HepG2 (cell line): ENCODE results near the gene CEBPE. TPM values are rescaled to one million over a fixed set of nuclear protein-coding genes. Genes with fewer than 3 reads are reported as not detected.

ENCODE experiments used
- GPN1 ChIP-seq: sonication (generic); formaldehyde crosslinking; IDR thresholded peaks from 2 replicates; pipeline ENCODE4 v1.5.1; 2020; ENCODE audit warnings: missing genetic modification reagents, borderline replicate concordance
- SOX13 ChIP-seq, 3 experiments: fragments of 450-650 bp in 1 of 3; sonication (generic) in 1 of 3; formaldehyde crosslinking in 1 of 3; IDR thresholded peaks in 2 of 3; conservative IDR thresholded peaks in 1 of 3; 2 replicates each; pipeline versions ENCODE4 v1.5.0 to v1.6.1; 2016 to 2020; ENCODE audit warnings: antibody characterized with exemption in 1 of 3, mild to moderate bottlenecking in 1 of 3, missing compliant biosample characterization in 1 of 3, missing genetic modification reagents in 1 of 3, moderate library complexity in 1 of 3
- SP140L ChIP-seq: sonication (generic); formaldehyde crosslinking; IDR thresholded peaks from 2 replicates; pipeline ENCODE4 v1.4.0; 2020; ENCODE audit warnings: missing genetic modification reagents, borderline replicate concordance
- TBP ChIP-seq: sonication (generic); formaldehyde crosslinking; IDR thresholded peaks from 2 replicates; pipeline ENCODE4 v1.5.0; 2020; ENCODE audit warnings: missing genetic modification reagents
- ZBTB10 ChIP-seq: sonication (generic); formaldehyde crosslinking; IDR thresholded peaks from 2 replicates; pipeline ENCODE4 v1.4.0; 2020; ENCODE audit warnings: missing genetic modification reagents, borderline replicate concordance
- ZBTB14 ChIP-seq: sonication (generic); formaldehyde crosslinking; IDR thresholded peaks from 2 replicates; pipeline ENCODE4 v1.4.0; 2020; ENCODE audit warnings: missing genetic modification reagents
- ZBTB49 ChIP-seq: sonication (generic); formaldehyde crosslinking; IDR thresholded peaks from 2 replicates; pipeline ENCODE4 v1.4.0; 2020; ENCODE audit warnings: missing genetic modification reagents, borderline replicate concordance
- ZNF7 ChIP-seq: IDR thresholded peaks from 2 replicates; pipeline ENCODE4 v1.6.1; 2016; ENCODE audit warnings: missing biosample characterization, missing genetic modification reagents
- polyA plus RNA-seq, 8 experiments: library from polyadenylated mRNA; depleted of rRNA in 3 of 8; stranded (reverse) in 7 of 8; unstranded in 1 of 8; fragments of >200 nt; fragmentation: Illumina TruSeq in 4 of 8; extraction: Trizol in 4 of 8; gene quantifications; 2 replicates each; pipeline versions ENCODE4 v1.2.1 to v1.2.3, GENCODE V29; 2011 to 2016; ENCODE audit warnings: low read depth in 4 of 8, missing spikeins in 1 of 8, mixed read lengths in 1 of 8; ENCODE audit not compliant: insufficient read depth in 1 of 8
- total RNA-seq, 5 experiments: library from RNA; depleted of rRNA; stranded (reverse); fragments of >200 nt; fragmentation: Illumina TruSeq; extraction: Trizol; gene quantifications; 2 replicates each; pipeline ENCODE4 v1.2.3, GENCODE V29; 2016; ENCODE audit warnings: low read depth in 1 of 5
- TF ChIP-seq, protein P1 (sequence below): sonication (generic); formaldehyde crosslinking; IDR thresholded peaks from 2 replicates; pipeline ENCODE4 v1.4.0; 2020; ENCODE audit warnings: low read depth, mild to moderate bottlenecking, missing genetic modification reagents
- TF ChIP-seq, protein P2 (sequence below): sonication (generic); formaldehyde crosslinking; IDR thresholded peaks from 2 replicates; pipeline ENCODE4 v1.4.0; 2020; ENCODE audit warnings: missing genetic modification reagents, mild to moderate bottlenecking, borderline replicate concordance
- TF ChIP-seq, protein P3 (sequence below): sonication (generic); formaldehyde crosslinking; IDR thresholded peaks from 2 replicates; pipeline ENCODE4; 2020; ENCODE audit warnings: missing genetic modification reagents, mild to moderate bottlenecking, borderline replicate concordance

CEBPE gene
- total and polyA plus RNA-seq, 2 of the 13 experiments (the other 11 are each of a cell fraction or from before 2014, with no cell fraction given): 0.09 to 0.11 TPM

DNA sequence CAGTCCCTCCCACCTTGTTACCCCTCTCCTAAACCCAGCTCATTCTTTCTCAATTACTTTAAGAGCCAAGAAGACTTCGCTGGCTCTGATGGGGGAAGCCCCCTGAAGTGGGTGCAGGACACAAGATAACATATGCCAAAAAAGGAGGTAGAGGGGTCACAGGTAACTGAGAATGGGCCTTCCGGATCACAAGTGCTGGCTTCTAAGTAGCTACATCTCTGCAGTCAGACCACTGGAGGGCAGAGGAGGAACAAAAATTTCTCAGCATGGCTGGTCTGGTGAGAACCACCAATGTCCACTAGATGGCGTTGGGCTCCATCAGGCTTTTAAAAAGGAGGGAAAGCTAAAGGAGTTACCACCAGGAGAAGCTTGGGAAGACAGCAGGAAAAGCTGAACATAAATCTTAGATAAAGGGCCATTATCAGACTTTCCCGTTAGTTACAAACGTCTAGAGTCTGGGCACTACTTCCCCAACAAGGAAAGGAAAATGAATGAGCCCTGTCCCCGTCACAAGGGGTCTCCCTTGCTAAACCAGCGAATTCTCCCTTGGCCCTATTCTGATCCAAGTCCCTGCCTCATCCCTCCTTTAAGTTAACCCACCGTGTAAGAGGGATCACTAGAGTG is 50.2 kb downstream of the CEBPE start (continued):
- TF ChIP-seq TBP (CRISPR knock-in tag) (no peak), ZNF7 (CRISPR knock-in tag) (no peak), GPN1 (CRISPR knock-in tag) (no peak), ZBTB14 (no peak), ZBTB49 (CRISPR knock-in tag) (no peak), SOX13 (IDR thresholded peaks at IDR 0.05) (no peak), SOX13 (CRISPR knock-in tag; conservative IDR thresholded peaks at IDR 0.05 in 1 of 2, IDR thresholded peaks at IDR 0.05 in 1 of 2) (peak in 1 of 2 experiments; percentile 49; a peak in 3 of 4 replicates), ZBTB10 (CRISPR knock-in tag) (no peak), SP140L (CRISPR knock-in tag) (0 out of 2 replicates have a peak, but pooled peaks have one; percentile 75)
- TF ChIP-seq, protein P1, sequence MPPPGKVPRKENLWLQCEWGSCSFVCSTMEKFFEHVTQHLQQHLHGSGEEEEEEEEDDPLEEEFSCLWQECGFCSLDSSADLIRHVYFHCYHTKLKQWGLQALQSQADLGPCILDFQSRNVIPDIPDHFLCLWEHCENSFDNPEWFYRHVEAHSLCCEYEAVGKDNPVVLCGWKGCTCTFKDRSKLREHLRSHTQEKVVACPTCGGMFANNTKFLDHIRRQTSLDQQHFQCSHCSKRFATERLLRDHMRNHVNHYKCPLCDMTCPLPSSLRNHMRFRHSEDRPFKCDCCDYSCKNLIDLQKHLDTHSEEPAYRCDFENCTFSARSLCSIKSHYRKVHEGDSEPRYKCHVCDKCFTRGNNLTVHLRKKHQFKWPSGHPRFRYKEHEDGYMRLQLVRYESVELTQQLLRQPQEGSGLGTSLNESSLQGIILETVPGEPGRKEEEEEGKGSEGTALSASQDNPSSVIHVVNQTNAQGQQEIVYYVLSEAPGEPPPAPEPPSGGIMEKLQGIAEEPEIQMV: no peak; the same call in 1 of the 2 replicates
- TF ChIP-seq, protein P2, sequence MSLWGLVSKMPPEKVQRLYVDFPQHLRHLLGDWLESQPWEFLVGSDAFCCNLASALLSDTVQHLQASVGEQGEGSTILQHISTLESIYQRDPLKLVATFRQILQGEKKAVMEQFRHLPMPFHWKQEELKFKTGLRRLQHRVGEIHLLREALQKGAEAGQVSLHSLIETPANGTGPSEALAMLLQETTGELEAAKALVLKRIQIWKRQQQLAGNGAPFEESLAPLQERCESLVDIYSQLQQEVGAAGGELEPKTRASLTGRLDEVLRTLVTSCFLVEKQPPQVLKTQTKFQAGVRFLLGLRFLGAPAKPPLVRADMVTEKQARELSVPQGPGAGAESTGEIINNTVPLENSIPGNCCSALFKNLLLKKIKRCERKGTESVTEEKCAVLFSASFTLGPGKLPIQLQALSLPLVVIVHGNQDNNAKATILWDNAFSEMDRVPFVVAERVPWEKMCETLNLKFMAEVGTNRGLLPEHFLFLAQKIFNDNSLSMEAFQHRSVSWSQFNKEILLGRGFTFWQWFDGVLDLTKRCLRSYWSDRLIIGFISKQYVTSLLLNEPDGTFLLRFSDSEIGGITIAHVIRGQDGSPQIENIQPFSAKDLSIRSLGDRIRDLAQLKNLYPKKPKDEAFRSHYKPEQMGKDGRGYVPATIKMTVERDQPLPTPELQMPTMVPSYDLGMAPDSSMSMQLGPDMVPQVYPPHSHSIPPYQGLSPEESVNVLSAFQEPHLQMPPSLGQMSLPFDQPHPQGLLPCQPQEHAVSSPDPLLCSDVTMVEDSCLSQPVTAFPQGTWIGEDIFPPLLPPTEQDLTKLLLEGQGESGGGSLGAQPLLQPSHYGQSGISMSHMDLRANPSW (CRISPR knock-in tag): no peak
- TF ChIP-seq, protein P3, sequence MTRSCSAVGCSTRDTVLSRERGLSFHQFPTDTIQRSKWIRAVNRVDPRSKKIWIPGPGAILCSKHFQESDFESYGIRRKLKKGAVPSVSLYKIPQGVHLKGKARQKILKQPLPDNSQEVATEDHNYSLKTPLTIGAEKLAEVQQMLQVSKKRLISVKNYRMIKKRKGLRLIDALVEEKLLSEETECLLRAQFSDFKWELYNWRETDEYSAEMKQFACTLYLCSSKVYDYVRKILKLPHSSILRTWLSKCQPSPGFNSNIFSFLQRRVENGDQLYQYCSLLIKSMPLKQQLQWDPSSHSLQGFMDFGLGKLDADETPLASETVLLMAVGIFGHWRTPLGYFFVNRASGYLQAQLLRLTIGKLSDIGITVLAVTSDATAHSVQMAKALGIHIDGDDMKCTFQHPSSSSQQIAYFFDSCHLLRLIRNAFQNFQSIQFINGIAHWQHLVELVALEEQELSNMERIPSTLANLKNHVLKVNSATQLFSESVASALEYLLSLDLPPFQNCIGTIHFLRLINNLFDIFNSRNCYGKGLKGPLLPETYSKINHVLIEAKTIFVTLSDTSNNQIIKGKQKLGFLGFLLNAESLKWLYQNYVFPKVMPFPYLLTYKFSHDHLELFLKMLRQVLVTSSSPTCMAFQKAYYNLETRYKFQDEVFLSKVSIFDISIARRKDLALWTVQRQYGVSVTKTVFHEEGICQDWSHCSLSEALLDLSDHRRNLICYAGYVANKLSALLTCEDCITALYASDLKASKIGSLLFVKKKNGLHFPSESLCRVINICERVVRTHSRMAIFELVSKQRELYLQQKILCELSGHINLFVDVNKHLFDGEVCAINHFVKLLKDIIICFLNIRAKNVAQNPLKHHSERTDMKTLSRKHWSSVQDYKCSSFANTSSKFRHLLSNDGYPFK (CRISPR knock-in tag): no peak
